Right kidney (tissue), 1 donor: Measurements from ENCODE around the gene MAP1B.
A peak's percentile ranks its signal among the peaks of the same experiment; 100 is the strongest.

Source experiments
- DNase-seq: peaks from one replicate; pipeline ENCODE4 v3.0.0-alpha.2; 2016

The MAP1B gene

DNA sequence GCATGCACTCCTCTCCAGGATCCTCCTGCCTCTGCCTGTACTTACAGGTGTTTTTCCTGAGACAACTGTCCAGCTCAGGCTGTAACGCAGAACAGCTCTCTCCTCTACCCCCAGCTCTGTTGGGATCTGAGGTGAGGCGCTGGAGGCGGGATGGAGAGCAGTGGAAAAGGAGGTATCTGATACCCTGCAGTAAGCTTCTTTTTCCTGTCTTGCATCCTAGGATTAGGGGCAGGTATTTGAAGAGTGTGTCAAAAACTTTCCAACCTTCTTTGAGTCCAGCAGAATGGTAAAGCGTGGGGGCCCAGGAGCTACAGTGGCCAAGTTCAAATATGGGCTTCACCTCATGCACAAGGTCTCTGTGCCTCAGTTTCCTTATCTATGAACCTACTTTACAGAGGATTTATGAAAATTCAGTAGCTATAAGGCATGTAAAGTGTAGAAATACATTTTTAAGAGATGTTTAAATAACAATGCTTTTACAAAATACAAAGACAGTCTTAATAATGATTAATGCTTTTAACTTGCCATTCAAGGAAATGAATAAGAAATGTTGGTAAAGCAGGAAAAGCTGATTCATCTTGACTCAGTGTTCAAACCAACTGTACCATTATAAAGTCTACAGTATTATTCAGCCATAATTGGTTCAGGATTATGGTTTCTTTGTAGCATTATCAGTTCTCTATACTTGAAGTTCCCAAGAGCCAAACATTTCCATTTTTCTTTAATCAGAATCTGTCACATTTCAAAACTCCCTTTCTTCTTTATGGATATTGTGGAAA, 26.1 kb downstream of the MAP1B start:
- no peak for DNase-seq

DNA sequence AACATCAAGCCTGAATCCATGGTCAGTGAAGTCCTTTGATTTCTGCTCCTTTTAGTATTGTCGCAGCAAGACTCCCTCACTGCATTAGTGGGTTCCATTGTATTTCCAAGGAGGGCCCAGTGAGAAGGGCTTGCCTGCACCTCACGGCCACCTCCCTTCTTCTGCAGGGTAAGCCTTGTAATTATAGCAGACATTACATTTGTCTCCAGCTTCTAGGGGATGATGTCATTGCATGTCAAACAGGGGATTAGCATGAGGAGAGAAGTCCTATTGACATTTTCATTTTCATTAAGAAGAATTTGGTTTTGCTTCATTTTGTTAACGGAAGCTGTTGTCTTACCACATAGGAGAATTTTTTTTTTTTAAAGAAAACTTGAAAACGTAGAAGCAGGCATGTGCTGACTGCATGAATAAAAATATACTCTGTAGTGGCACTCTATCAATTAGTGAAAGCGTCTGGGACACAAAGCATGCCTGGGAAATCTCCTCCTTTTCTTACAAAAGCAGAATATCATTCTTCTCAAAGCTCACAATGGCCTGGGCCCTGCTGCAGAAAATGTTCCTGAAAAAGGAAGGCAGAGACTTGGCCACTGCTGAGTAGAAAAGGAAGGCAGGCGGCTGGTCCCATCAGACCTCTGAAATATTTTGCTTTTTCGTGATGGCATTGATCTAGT, 27.1 kb downstream of the MAP1B start:
- DNase-seq: no peak

DNA sequence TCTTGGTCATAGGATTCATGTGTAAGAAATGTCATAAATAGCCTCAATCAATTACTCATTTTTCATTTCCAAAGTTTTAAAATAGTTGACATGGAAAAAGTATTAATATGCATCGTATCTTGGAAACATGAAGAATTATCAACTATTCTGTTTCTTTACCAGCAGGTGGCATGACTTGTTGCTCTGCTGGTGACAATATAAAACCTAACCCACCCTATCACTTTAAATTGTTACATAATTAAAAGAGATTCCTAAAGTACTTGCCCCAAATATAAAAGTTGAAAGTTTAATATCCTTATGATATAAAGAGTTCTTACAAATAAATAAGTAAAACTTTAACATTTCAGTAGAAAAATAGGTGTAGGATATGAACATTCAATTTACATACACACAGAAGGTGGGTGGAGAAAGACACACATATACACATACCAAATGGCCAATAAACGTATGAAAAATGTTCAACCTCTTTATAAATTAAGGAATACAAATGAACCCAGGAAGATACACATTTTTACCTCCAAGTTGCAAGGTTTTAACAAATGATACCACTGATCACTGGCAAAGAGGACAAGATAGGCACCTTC, 30.6 kb downstream of the MAP1B start:
- DNase-seq: no peak

DNA sequence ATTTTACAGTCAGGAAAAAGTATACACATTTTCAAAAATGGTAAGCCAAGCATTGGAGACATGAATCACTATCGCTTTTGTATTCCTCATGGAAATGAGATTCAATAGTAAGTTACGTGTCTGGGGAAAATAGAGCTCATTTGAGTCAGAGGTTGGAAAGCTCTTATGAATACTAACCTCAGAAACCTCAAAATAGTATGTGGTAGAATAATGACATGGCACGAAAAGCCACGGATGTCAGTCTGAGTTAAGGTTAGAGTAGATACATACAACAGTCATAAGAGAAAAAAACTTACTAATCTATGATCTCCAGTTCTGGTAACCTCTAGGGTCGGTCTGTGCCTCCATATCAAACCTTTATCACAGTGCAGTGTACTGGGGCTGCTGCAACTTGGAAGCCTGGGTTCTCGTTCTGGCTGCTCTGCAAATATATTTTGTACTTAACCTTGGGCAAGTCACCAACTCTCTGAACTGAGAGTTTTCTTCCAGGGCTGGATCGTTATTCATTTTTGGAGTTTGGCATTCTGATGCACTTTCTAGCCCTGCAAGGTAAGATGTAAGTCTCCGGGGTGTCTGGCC, 31.8 kb downstream of the MAP1B start:
- DNase-seq: no peak

DNA sequence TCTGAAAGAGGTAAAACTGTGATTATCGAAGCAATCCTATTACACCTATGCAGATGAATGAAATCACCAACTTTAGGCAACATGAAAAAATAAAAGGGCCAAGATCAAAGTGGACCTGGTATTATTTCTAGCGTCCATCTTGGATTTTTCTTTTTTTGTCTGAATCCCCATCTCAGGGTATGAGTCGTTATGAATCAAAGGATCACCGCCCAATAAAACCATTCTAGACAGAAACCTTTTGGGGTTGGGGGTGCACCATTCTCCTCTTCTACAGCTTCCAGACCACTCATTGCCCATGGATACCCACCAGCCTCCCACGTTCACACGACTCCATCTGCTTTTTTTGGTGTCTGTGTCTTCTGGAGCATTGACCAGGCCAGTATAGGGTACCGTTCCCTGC, 33.4 kb downstream of the MAP1B start:
- no peak for DNase-seq

DNA sequence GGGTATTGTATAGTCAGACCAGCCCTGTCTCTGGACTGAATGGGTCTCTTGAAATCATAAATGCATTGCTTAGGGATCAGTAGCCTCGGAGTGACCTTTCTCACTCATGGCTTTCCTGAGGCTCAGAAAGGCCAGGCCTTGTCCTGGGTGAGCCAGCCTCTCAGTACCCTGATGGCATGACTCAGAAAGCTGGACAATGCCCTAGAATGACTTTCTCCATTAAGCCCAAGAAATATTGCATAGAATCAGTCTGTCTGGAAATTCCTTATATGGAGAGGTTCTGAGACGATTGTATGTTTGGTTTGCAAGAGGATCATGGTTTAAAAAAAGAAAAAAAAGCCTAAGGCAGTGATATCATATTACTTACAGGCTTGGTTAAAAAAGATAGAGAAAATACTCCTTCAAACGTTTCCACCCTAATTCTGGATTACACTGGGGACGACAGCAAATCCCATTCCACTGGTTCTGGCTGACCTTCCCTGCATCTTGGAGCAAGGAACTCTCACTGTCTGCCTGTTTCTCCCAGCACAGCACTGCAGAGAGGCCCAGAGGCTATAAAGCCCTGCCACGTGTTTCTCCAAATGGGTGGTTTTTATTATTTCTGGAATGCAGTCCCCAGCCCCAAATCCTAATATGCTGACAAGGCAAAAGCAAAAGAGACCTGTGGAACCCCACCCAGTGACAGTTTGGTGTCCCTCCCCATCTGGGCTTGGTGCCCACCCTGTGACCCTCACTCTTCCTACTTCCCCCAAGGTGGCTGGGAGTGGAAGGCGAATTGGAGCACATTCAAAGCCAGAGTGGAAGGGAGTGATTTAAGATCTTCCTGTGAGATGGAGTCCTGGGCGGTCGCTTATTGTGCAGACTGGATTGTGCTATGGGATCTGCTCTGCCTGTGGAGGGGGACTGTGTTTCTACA, 34.4 kb downstream of the MAP1B start:
- DNase-seq: peak; percentile 49

DNA sequence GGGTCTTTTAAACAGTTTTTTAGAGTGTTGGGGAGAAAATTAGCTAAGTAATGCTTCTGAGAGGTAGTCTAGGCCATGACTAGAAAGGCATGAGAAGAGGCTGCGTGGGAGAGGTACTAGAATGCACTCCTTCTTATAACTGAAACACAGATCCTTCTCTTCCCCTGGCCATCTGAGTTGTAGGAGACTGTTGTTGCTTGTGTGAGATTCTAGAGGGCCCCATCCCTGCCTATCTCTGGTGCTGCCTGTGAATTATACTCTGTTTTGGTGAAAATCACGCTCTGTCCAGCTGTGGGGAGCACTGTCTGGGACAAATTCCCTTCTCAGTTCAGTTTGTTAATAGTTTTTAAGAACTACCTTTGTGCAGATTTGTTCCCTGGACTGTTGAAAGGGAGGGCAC, 37.5 kb downstream of the MAP1B start:
- DNase-seq: no peak

DNA sequence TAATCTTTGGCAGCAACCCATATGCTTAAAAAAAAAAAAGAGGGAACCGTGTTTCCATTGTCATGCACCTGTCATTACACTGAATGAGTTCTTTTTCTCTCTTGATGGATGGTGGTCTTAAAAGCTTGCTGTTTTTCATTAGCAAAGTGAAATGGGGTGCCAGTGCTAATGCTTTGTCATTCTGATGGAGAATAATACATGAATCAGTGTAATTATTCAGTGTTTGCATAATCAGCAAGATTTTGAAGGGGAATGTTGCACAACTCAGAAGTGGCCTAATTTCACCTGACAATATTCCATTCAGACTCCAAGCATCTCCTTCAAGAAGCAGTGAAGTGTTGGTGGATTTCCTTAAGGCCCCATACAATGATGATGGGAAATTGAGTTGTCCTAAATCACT, 38.1 kb downstream of the MAP1B start:
- no peak for DNase-seq

DNA sequence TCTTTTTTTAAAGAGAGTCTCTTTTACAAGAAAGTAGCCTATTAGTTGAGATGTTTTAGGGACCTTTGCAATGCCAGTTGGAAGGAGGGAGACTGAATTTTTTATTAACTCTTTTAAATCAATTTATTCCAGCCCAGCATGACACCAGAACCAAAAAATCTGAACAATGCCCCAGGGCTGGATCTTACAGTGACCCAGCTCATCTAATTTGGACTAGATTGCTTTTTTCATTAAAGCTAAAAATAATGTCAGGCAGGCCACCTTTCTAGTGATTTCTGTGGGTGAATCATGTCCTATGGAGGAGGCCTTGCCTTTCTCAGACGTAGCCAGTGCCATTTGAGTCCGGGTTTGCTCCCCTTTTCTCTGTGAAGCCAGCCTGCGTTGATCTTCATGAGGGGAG, 38.8 kb downstream of the MAP1B start:
- DNase-seq: no peak

DNA sequence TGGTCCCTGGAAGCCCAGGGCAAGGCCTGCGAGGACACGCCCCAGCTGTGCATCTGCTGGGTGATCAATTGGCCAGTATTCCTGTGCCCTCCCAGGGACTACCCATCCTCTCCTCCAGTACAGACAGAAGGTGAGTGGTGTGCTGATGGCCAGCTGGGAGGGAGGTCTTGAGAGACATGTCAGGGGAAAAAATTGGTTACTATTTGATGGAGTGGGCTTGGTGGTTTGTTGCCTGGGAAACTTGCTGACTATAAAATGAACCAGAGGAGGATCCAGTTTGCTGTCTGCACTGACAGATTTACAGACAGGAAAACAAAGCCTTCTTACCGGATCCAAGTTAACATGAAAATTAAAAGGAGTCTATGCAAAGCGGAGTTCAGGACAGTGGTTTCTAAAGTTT, 40.3 kb downstream of the MAP1B start:
- DNase-seq: no peak

DNA sequence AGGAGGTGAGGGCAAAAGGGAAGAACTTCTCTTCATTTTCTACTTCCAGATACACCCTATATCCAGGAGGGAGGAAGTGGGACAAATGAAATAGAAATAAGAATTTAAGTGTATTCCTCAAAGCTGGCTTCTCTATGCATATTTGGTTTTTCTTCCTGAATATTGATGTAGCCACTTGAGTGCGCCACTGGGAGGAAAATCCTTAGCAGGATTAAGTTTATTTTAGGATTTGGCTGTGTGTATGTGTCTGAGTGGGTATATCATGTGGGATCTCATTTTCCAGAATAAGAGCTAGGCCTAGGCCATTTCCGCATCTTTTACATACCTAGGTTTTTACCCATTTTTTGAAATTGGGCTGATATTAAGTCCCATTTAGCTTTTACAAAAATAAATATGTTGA, 42.5 kb downstream of the MAP1B start:
- no peak for DNase-seq

DNA sequence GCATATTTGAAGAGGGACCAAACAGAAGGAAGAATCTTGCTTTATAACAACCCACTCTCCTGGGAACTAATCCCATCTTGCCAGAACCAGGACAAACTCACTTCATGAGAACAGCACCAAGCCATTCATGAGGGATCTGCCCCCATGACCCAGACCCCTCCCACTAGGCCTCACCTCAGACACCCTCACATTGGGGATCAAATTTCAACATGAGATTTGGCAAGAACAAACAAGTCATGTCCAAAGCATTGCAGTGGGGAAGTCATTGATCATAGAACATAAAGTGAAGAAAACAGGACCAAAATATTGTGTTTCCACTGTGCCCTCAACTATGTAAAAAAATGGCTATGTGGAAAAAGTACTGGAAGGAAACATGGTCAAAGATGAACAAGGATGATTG, 43.9 kb downstream of the MAP1B start:
- no peak for DNase-seq

DNA sequence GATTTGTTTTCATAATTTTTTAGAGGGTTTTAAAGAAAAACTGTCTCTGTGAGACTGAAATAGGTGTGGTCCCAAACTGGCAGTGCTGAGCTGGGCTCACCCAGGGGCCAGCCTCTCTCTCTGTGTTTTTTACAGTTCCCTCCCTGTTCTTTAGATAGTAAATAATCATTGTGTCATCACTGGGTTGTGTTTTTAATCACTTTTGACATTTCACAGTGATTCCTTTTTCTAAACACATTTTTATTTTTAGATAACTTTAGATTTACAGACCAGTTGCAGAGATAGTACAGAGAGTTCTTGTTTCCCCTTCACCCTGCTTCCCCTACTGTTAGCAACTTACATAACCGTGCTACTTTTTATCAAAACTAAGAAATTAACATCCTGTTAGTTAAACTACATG, 44.4 kb downstream of the MAP1B start:
- DNase-seq: no peak

DNA sequence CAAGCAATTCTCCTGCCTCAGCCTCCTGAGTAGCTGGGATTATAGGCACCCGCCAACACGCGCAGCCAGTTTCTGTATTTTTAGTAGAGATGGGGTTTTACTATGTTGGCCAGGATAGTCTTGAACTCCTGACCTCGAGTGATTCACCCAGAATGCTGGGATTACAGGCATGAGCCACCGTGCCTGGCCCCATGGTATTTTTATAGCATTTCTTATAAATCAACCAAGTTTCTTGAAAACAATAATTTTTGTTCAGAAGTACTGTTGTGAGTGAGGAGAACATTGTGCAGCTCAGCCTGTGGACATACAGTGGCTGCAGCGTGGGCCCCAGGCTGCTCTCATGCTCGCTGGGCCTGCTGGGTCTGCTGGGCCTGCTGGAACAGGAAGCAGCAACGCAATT, 45.3 kb downstream of the MAP1B start:
- DNase-seq: no peak

DNA sequence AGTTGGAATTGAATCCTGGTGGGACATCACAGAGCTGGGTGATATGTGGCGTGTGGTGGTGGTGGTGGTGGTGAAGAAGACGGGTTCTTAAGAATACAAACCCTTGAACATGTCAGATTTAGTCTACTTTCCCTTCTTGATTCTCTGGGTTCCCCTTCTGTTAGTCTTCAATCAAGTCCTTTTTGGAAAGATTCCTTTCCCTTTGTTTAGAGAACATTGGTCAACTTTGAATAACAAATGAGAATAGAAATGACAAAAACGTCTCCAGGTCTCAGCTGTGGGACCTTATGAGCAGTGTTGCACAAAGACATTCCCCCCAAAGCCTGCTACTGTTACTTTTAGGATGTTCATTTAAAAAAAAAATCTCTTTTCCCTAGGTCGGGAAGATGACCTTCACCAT, 46.3 kb downstream of the MAP1B start:
- no peak for DNase-seq

DNA sequence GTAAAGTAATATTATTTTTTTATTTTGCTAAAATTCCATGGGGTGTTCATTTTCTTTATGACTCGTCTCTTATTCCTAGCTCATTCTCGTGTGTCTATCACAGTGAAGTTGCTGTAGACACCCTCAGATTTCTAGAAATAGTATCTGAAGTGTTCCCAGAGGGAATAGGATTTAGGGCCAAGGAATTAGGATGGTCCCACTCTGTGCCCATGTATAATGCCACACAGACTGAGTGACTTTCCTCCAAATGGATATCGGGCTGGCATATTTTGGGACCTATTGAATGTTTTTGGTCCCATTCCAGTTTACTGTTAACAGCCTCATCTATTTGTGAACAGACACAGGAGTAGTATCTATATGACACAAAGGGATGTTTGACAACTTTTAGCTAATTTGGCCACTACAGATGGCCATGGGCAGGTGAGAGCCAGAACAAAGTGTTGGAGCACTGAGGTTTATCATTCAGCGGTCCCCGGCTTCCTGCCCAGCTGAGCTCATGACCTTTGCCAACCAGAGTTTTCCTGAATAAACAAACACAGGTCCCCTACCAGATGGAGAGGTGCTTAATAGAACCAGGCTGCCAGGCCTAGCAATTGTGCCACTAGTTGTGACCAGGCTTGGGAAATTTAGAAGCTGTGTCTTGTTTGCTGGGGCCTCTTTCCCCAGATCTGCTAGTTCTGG, 46.9 kb downstream of the MAP1B start:
- DNase-seq: no peak

DNA sequence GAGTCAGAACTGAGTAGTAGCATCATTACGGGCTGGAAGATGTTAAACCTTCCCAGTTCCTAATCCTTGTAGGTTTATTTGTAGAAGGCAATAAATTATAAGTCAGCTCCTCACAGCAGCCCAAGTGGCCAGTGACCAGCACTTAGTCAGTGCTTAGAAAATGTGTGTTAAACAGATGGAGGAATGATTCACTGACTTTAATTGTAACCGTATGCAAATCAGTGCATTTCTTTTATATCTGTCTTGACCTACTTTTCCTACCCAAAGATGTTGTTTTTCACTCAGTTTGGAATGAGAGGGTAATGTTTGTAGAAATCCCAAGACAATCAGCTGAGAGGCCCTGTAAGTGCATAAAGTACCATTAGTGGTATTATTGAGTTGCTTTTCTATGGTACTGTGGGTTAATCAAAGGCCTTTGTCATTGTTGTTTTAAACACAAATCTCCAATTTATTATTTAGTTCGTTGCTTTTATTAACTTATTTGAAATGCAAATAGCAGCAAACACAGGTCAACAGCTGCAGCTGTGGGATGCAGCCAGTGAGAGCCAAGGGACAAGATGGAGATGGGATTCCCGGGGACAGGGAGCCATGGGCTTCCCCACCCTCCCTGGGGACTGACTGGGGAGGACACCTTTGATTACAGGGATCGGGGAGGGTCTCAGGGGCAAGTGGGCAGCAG, 49.8 kb downstream of the MAP1B start:
- no peak for DNase-seq

DNA sequence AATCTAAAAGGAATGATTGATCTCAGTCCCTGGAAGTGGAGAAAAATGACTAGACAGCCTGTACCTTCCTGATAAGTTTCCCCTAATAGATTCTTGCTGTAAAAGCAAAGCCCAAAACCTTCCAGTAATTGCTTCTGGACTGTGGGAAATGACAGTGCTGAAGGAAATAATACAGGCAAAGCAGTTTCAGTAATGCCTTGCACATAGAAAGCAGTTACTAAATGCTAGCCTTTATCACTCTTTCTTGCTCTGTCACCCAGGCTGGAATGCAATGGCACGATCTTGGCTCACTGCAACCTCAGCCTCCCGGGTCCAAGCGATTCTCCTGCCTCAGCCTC, 50.3 kb downstream of the MAP1B start:
- DNase-seq: no peak

DNA sequence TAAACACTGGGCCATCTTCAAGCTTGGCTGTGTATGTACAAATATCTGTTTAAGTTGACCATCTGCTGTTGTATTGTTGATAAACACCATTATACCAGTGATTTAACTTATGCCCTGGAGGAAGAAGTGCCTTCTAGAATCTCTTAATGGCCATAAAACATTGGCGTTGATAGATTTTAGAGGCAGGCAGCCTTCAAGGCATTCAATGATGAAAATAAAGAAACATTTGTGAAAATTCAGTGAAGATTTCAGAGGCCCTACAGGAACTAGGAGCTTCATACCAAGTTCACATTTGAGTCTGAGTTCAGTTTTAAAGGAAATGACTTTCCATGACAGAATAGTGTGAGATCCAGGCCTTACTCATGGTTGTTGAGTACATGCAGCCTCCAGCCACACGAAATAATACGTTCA, 52.2 kb downstream of the MAP1B start:
- no peak for DNase-seq

DNA sequence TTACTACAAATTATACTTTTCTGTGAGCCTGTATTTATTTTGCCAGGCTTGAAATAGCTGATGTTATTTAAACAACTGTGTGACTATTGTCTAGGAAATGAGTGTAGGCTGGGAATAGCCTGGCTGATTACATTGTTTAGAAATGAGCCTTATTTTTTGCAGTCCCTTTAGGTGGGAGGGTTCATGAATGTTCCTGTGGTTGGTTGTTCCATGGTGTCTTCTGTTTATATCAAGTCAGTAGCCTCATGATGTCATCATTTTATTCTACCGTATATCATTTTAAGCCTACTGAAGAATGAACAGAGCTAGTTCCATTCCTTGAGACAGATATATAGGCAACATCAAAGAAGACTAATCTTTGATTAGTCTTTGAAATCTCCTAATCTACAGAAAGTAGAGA, 53.1 kb downstream of the MAP1B start:
- no peak for DNase-seq

DNA sequence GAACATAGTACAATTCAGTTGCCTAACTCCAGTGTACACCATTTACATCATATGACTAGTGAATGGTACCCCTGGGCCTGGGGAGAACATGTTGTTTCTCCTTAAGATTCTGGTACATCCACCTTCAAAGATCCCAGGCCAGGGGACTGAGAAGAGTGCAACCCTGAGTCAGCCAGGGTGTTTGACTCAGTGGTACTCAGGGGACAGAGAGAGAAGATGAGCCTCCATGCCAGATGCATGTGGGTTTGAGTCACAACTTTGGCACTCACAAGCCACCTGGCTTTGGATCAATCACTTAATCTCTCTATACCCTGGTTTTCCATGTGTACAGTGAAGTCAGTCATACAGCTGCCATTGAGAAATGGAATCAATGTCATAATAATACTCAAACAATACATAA, 53.7 kb downstream of the MAP1B start:
- DNase-seq: no peak
